ENCODE data around the gene SRPK2. TPM values are rescaled to one million over a fixed set of nuclear protein-coding genes. Genes with fewer than 3 reads are reported as not detected.

Gene SRPK2
- total RNA-seq, 1 donor from 2014 or later: 54.1 TPM

DNA sequence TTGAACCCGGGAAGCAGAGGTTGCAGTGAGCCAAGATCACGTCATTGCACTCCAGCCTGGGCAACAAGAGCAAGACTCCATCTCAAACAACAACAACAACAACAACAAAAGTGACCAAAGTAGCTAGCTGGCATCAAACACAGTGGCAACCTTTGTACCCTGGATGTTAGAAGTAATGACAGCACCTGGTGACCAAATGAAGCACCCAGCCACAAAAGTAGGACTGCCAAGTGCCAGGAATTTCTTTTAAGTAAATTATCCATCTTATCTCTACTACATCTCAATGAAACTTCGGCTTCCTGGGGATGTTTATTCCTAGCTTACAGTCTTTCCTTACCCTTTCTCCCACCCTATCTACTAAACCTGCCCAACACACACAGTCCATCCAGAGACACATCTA lies 18.8 kb downstream of the SRPK2 start:
- peaks cover 59% of the 10 kb centered on the region for H4K20me1 ChIP-seq (ENCODE audit: low read depth)
- DNase-seq (ENCODE audit: low spot score): no peak
- no peak overlapping the region for H3K27ac Mint-ChIP-seq
- H3K4me1 ChIP-seq: no peaks in the 10 kb centered on the region
- no peak overlapping the region for H3K4me3 ChIP-seq
- H3F3A ChIP-seq (ENCODE audit: low read depth): no peaks in the 10 kb centered on the region
- no peaks in the 10 kb centered on the region for H3K36me3 ChIP-seq
- no peak overlapping the region for H3K27ac ChIP-seq
- H3K27me3 Mint-ChIP-seq (ENCODE audit: insufficient read depth, low read depth): no peaks in the 10 kb centered on the region
- no peak for TF ChIP-seq EZH2phosphoT487 (IDR thresholded peaks at IDR 0.05)
- TF ChIP-seq, protein P1, sequence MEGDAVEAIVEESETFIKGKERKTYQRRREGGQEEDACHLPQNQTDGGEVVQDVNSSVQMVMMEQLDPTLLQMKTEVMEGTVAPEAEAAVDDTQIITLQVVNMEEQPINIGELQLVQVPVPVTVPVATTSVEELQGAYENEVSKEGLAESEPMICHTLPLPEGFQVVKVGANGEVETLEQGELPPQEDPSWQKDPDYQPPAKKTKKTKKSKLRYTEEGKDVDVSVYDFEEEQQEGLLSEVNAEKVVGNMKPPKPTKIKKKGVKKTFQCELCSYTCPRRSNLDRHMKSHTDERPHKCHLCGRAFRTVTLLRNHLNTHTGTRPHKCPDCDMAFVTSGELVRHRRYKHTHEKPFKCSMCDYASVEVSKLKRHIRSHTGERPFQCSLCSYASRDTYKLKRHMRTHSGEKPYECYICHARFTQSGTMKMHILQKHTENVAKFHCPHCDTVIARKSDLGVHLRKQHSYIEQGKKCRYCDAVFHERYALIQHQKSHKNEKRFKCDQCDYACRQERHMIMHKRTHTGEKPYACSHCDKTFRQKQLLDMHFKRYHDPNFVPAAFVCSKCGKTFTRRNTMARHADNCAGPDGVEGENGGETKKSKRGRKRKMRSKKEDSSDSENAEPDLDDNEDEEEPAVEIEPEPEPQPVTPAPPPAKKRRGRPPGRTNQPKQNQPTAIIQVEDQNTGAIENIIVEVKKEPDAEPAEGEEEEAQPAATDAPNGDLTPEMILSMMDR (IDR thresholded peaks at IDR 0.05): no peak
- TF ChIP-seq EZH2 (IDR thresholded peaks at IDR 0.05): no peak
- no peak overlapping the region for H3K4me2 ChIP-seq
- H3K9me3 Mint-ChIP-seq: peaks cover 10% of the 10 kb centered on the region
- no peaks in the 10 kb centered on the region for H3K4me1 Mint-ChIP-seq
- H3K79me2 ChIP-seq (ENCODE audit: low read depth): peaks cover 94% of the 10 kb centered on the region
- H2AFZ ChIP-seq (replicated peaks): no peak overlapping the region
- H3K9me3 ChIP-seq (ENCODE audit: low read depth): no peaks in the 10 kb centered on the region
- no peak overlapping the region for H3K9ac ChIP-seq
- no peaks in the 10 kb centered on the region for H3K27me3 ChIP-seq
- H3K36me3 Mint-ChIP-seq: peaks cover 19% of the 10 kb centered on the region
- no peak overlapping the region for H3K4me3 Mint-ChIP-seq

DNA sequence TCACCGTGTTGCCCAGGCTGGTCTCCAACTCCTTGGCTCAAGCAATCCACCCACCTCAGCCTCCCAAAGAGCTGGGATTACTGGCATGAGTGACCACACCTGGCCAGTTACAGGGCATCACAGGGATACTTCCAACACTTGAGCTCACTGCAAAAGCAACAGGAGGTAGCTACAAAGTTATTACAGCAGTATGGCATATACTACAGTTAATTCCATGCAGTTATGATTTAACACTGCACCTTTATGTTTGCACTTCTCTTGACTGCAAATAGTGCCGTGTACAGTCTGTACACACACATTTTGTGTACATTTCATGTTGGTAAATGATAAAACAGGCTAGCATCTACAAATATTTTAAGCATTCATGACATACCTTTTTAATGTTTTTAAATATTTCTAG lies 21.3 kb downstream of the SRPK2 start:
- Histone ChIP-seq H3K36me3 (no peaks in the 10 kb centered on the region), H4K20me1 (ENCODE audit: low read depth) (peaks cover 45% of the 10 kb centered on the region), H2AFZ (replicated peaks) (no peak overlapping the region), H3K4me2 (no peak overlapping the region), H3K27ac (no peak overlapping the region), H3F3A (ENCODE audit: low read depth) (no peaks in the 10 kb centered on the region), H3K4me3 (no peak overlapping the region), H3K9ac (no peak overlapping the region), H3K4me1 (no peaks in the 10 kb centered on the region), H3K79me2 (ENCODE audit: low read depth) (peaks cover 87% of the 10 kb centered on the region), H3K9me3 (ENCODE audit: low read depth) (no peaks in the 10 kb centered on the region), H3K27me3 (no peaks in the 10 kb centered on the region)
- H3K27me3 Mint-ChIP-seq (ENCODE audit: insufficient read depth, low read depth): peaks cover 5% of the 10 kb centered on the region
- no peak overlapping the region for H3K27ac Mint-ChIP-seq
- H3K4me3 Mint-ChIP-seq: no peak overlapping the region
- H3K4me1 Mint-ChIP-seq: no peaks in the 10 kb centered on the region
- TF ChIP-seq EZH2phosphoT487 (IDR thresholded peaks at IDR 0.05) (no peak), EZH2 (IDR thresholded peaks at IDR 0.05) (no peak)
- TF ChIP-seq, protein P1 (IDR thresholded peaks at IDR 0.05): no peak
- peaks cover 27% of the 10 kb centered on the region for H3K9me3 Mint-ChIP-seq
- H3K36me3 Mint-ChIP-seq: peaks cover 25% of the 10 kb centered on the region
- no peak for DNase-seq (ENCODE audit: low spot score)

DNA sequence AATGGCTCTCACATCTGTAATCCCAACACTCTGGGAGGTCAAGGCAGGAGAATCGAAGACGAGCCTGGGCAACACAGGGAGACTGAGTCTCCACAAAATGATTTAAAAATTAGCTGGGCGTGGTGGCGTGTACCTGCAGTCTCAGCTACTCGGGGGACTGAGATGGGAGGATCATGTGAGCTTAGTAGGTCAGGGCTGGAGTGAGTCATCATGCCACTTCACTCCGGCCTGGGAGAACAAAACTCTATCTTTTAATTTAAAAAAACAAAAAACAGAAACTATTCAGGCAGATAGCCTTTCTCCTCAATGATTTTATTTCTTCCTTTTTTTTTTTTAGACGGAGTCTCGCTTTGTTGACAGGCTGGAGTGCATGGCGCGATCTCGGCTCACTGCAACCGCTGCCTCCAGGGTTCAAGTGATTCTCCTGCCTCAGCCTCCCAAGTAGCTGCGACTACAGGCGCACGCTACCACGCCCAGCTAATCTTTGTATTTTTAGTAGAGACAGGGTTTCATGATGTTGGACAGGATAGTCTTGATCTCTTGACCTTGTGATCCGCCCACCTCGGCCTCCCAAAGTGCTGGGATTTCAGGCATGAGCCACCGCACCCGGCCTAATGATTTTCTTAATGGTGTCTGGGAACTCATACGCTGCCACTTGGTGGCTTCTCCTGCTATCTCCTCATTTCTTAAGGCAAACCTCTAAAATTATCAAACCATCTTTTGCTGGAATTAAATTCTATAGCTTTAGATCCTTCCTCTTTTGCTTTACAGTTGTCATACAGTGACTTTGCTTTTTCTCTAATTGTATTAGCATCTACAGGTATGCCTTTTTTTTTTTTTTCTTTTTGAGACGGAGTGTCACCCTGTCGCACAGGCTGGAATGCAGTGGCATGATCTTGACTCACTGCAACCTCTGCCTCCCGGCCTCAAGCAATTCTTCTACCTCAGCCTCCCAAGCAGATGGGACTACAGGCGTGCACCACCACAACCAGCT lies 22.9 kb downstream of the SRPK2 start:
- Histone ChIP-seq H3K27me3 (no peaks in the 10 kb centered on the region), H3K27ac (no peak overlapping the region), H3K4me1 (no peaks in the 10 kb centered on the region), H3K4me3 (no peak overlapping the region), H3K4me2 (no peak overlapping the region), H4K20me1 (ENCODE audit: low read depth) (peaks cover 36% of the 10 kb centered on the region), H3K79me2 (ENCODE audit: low read depth) (peaks cover 83% of the 10 kb centered on the region), H3K9me3 (ENCODE audit: low read depth) (no peaks in the 10 kb centered on the region), H3K9ac (no peak overlapping the region), H2AFZ (replicated peaks) (no peak overlapping the region), H3F3A (ENCODE audit: low read depth) (no peaks in the 10 kb centered on the region), H3K36me3 (no peaks in the 10 kb centered on the region)
- H3K4me3 Mint-ChIP-seq: no peak overlapping the region
- H3K36me3 Mint-ChIP-seq: peaks cover 29% of the 10 kb centered on the region
- peaks cover 7% of the 10 kb centered on the region for H3K27me3 Mint-ChIP-seq (ENCODE audit: insufficient read depth, low read depth)
- TF ChIP-seq EZH2 (IDR thresholded peaks at IDR 0.05) (no peak), EZH2phosphoT487 (IDR thresholded peaks at IDR 0.05) (no peak)
- TF ChIP-seq, protein P1 (IDR thresholded peaks at IDR 0.05): no peak
- no peak overlapping the region for H3K27ac Mint-ChIP-seq
- H3K9me3 Mint-ChIP-seq: peaks cover 41% of the 10 kb centered on the region
- H3K4me1 Mint-ChIP-seq: no peaks in the 10 kb centered on the region
- DNase-seq (ENCODE audit: low spot score): no peak

Measured in neural progenitor cell (in vitro differentiated cells).